Suppressor macrophage treated with lipopolysaccharide for 1 hour (primary cell): ENCODE results near the gene LRRC15.

Experiments
- DNase-seq, 3 donors: peaks; one replicate each; pipeline ENCODE4 v3.0.0-alpha.2; 2020 to 2022

The LRRC15 gene

DNA sequence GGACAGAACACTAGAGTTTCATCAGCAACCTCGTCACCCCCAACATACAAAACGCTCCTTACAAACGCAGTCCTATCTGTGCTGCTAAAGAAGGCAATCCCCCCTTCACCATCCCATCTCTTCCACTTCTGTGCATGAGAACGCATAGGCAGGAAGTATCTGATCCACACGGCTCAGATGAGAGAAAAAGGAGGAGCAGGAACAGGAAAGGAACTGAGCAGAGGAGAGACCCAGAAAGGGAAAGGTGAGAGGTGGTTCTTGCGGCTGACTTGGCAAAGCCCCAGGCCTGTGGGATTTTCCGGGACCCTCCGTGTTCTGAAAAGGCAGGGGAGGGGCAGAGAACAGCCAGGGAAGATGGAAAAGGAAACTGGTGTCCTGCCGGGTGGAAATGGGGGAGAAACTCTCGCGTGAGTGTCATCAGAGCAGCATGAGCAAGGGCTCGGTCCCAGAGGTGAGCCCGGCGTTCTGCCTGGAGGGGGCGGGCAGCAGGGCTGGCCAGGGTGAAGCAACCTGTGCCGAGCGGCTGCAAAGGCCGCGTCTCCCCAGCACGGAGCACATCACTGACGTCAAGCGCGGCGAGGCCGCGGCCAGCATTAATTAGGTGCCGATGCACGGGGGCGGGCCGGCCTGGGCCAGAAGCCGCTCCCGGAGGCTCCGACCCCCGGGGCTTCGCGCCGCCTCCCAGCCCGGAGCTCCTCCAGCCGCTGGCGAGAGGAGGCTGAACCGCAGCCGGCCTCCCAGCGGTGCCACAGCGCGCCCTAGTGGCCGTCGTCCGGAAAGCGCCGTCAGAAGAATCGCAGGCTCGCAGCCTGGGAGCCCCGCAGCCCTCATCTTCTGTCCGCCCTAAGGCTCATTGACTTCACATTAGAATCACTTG lies 54.2 kb downstream of the LRRC15 start:
- peak; percentile 75 to 91 (median 88) for DNase-seq

DNA sequence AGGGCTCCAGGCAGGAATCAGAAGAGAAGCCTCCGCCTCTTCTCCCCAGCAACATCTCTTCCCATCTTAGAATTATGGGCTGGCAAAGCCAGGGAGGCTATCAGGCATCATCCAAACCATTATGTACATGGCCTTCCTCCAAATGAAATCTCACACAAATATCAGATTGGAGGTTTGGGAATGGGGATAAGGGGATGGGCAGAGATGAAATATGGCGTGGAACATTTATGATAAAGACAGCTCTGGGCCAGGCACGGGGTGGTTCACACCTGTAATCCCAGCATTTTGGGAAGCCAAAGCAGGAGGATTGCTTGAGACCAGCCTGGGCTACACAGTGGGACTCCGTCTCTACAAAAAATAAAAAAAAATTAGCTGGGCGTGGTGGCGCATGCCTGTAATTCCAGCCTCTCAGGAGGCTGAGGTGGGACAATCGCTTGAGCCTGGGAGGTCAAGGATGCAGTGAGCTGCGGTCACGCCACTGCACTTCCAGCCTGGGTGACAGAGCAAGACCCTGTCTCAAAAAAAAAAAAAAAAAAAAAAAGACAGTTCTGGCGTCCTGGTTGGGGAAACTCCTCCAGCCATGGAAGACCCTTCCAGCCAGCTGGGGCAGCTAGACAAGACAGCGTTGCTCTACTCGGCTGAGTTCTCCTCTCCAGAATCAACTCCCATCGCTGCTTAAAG lies 55.0 kb downstream of the LRRC15 start:
- no peak for DNase-seq

DNA sequence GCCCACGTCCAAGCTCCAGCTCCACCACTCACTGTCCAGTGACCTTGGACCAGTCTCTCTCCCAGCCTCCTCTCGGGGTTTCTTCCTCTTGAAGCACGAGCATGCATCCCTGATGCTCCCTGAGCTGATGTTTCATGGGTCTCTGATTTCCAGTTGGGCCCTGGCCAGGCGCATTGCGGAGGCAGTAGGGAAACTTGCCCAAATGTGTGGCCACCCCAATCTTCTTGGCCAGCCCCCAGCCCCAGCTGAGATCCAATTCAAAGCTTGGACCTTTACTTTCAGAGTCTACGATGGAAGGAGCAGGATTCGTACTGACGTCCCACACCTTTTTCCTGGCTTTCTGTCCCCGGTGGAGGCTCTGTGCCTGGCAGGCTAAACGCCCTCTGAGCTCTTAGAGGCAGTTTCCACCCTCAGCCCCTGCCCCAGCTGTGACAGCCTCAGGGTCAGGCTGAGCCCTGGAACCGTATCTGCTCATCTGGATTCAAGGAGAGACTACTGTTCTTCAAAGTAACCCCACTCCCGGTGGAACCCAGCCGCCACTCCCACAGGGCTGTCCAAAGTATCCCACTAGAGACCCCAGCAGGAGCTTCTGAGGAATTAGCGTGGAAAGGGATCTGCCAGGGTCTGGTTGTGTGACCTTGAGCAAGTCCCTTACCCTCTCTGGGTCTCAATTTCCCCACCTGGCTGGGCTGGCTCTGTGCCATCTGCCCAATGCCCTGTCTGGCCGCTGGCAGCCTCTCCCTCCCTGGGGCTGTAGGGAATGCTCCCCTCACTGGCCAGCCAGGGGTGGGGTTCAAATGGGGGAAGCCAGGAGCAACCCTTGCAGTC lies 55.8 kb downstream of the LRRC15 start:
- no peak for DNase-seq

DNA sequence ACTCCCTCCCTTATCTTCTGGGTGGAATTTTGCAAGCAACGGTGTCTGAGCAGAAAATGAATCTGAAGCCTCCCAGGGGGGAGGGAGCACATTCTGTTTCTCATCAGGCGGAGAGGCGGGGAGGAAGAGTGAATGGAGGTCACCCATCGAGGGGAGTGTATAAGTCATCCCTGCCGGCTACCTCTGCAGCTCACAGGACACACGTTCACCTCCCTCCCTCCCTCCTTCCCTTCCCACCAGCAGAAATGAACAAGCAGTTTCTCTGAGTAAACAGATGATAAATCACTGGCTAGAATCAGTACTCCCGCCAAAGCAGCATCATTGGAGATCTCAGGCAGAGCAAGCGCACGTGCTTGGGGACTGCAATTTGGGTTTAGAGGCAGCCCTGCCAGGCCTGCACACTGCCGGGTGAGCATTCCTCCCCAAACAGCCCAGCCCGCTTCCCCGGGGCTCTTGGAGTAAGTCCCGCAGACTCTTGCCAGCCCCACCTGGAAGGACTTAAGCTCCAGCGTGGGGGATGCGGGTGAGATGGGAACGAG lies 56.7 kb downstream of the LRRC15 start:
- DNase-seq = no peak

DNA sequence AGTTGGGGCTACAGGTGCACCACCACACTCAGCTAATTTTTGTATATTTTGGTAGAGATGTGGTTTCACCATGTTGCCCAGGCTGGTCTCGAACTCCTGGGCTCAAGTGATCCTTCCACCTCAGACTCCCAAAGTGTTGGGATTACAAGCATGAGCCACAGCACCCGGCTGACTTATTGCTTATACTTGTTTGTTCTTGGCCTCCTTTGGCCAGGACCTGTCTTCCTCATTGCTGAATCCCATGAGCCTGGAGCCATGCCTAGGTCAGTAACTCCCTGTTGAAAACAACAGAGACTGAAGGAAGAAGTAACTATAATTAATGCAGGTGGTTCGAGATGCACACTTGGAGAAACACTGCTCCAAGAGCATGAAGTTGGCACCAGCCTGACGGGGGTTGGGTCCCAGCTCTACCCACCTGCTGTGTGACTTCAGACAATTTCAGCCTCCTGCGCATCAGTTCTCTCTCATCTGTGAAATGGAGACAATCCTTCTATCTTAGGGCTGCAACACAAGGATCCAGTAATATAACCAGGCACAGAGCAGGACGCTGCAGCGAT lies 57.3 kb downstream of the LRRC15 start:
- DNase-seq = no peak

DNA sequence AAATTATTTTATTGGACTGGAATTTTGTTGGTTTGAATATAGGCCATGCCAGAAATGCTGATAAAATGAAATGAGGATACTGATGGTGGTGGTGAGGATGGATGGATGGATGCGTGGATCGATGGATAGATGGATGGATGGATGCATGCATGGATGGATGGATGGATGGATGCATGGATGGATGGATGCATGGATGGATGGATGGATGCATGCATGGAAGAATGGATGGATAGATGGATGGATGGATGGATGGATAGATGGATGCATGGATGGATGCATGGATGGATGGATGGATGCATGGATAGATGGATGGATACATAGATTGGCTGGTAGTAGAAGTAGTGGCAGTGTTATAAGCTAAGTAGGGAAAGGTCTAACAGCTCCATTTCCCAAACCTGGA lies 58.5 kb downstream of the LRRC15 start:
- no peak for DNase-seq

DNA sequence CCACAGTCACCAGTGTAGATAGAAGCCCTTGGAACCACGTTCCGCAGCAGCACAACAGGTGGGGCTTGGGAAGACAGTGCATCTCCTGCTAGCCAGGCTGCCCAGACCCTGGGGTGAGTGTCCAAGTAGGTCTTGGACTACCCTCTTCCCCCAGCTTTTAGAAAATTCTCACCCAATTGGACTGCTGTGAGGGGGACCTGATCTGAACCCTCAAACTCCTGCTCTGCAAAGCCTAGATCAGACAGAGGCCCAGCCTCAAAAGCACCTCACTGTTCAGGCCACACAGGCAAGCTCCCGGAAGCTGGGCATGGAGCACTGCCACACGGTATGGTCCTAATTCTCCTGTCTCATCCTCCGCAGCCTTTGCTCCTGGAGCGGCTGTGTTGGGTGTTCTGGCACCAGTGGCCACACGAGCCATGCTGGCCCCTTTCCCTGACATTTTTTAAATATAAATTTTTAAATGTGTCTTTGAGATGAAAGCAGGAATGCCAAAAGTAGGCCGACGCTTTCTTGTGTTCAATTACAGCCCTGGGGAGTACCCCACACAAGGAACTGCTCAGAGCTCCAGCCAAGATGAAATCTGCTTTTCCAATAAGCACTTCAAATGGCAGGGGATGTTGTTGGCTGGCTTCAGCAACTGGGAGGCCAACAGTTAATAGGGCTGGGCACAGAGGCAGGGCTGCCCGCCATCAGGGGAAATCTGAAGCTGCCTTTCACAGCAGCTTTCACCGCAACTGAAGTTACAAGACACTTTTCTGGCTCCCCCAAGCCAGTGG lies 59.3 kb downstream of the LRRC15 start:
- DNase-seq = no peak

DNA sequence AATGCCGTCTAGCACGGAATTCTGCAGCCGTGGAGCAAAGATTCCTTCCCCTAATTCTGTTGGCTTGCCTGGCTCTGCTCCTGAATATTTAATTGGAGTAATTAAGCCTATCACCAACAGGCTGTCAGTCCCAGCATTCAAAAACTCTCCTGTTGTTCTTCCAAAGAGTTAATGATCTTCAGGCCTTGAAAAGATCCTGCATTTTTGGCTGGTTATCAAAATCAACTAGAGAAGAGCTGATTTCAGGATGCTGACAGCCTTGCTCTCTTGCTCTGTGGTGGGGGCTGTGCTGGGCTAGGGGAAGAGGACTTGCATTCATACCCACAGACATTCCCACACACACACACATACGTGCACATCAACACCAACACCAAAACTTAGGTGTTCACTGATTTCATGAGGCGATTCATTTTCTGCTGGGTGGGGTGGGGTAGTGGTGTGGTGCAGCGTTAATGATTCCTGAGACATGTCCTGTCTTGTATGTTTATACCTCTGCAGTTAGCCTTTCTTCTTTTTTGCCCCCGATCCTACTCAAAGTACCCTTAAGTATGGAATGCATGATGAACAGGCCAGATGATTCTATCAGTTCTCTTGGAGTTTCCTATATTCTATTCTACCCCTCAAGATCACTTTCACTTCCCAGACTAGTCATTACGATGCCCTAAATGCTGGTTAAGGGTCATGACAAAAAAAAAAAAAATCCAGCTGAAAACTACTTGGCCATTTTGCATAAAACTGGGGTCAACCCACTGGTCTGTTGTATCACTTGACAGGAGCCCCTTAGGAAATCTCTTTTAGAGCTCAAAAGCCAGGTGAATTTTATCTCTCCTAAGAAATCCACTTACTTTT lies 60.7 kb downstream of the LRRC15 start:
- DNase-seq = peak; percentile 16 to 50 (median 50)

DNA sequence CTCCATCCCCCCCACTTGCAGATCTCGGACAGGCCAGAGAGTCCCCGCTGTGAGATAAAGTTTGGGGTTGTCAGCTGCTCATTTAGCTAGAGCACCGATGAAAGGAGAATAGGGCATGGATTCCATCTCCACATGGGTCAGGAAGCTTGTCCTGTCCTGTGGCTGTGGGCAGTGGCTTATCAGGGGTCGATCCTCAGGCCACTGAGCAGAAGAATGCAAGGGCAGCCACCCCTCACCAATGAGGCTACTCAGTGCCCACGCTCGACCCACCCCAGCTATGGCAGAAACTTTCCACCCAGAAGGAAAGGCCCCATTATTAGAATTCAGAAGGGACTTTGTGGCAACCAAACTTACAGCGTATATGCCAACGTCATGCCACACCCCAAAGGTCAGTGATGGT lies 61.7 kb downstream of the LRRC15 start:
- DNase-seq = no peak

DNA sequence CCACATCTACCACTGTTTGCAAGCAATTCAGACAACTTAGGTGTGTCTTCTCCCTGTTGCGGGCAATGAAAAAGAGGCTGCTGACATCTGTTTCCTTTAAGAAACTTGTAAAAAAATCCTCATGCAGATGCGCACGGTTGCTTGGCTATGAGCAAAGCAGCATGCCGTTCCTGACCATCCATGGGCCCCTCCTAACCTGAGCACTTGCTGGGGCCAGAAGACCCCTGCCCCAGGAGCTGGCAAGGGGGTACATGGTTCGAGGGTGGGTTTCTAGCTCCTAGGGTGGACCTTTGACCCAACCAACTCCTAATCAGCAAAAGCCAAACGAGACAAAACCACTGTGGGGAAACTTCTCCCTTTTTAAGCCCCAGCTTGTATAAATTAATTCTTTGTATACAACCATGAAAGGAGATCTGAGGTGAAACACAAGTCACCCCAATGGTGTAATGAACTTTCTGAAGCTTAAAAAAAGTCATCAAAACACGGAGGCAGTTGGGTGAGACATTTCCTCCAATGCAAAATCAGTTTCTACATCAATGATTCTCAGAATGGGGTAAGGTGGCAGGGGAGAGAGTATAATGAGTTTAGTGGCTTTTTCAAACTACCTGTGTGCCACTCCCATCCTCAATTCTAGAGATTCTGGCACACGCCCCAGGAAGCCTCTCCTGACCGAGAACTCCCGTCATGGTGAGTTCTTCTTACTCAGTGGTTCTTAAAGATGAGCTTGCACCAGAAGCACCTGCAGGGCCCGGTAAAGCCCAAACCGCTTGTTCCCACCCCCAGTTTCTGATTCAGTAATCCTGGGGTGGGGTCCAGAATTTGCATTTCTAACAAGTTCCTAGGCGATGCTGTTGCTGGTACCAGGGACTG lies 62.5 kb downstream of the LRRC15 start:
- no peak for DNase-seq

DNA sequence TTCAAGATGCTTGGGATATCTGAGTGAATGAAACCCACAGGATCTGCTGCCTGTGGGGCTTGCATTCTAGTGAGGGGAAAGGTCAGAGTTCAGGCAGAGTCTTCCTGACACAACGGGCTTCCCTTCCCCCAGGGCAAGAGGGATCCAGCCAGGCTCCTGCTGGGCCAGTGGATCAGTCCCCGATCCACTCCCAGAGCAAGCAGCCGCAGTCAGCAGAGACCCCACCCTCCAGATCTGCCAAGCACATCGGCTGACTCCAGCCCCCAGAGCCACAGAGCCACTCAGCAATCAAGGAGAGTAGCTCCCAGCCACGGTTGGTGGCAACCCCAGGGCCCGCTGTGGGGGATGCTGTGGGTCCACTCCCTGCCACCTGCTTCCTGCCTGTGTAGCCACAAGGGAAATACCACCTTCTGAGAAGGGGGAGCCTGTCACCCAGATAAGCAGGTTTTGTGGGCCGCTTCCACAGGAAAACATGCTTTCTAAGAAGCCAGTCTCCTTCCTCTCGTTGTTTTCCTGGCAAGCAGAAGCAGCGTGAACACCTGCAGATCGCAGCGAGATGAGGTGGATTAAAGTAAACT lies 63.3 kb downstream of the LRRC15 start:
- no peak for DNase-seq

DNA sequence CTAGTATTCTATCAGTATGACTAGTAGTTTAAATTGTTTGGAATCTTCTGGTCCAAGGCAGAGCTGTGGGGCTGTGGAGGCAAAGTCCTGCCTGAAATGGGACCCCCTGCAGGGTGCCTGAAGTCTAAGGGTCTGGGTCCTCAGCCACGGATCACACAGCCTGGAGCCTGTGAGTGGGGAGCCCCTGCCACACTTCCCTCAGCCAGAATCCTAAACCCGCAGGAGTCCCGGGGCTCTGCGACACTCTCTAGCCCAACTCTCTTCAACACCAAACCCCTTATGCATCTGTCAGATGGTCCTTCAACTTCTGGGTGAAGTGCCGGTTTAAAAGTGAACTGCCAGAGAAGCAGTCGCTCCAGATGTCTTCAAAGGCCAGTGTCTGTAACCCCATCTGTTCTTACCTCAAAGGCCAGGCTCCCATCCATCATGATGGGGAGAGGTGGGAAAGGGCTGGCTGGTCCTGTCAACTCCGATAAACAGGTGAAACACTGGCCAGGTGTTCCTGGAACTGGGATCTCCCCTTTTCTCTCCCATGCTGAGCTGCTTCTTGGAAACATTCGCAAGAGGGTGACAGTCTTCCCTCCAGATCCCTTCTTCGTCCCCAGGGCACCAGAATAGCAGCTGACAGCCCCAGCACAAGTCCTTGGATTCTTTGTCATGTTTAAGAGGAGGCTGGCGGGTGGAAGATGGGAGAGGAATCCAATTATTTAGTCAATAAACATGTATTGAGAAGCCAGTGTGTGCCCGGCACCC lies 64.0 kb downstream of the LRRC15 start:
- DNase-seq = no peak
